ENCODE results near the gene EPSTI1. TPM values are rescaled to one million over a fixed set of nuclear protein-coding genes. Genes with fewer than 3 reads are reported as not detected.

The EPSTI1 gene
- total RNA-seq, 1 experiment from 2014 or later: 11.4 TPM

DNA sequence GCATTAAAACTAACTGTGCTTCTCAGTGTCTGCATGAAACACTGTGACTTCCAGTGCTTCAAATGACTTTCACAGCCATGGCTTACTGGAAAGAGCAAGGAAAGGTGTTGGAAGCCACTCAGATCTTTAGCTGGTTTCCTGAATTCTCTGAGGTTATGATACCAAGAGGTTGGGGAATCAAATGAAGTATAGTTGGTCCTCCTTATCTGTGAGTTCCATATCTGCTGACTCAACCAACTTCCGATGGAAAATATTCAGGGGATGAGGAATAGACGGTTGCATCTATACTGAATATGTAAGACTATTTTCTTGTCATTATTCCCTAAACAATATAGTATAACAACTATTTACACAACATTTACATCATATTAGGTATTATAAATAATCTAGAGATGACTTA lies 32.4 kb downstream of the EPSTI1 start:
- Histone ChIP-seq H3K9me3 (ENCODE audit: low read length) (no peaks in the 10 kb centered on the region), H3K27me3 (ENCODE audit: low read length) (no peaks in the 10 kb centered on the region), H3K36me3 (ENCODE audit: insufficient read depth, low read length) (no peaks in the 10 kb centered on the region), H3K27ac (ENCODE audit: low read length) (no peak overlapping the region), H3K4me3 (ENCODE audit: low read length) (no peak overlapping the region), H3K9me2 (replicated peaks; ENCODE audit: insufficient read depth, low read length) (no peaks in the 10 kb centered on the region), H3K79me2 (ENCODE audit: low read length) (no peaks in the 10 kb centered on the region), H4K20me1 (ENCODE audit: insufficient read depth, low read depth, low read length) (no peaks in the 10 kb centered on the region), H3K4me1 (ENCODE audit: low read length) (no peaks in the 10 kb centered on the region), H3K9ac (ENCODE audit: low read length) (no peak overlapping the region), H2AFZ (ENCODE audit: low read length) (no peak overlapping the region), H3K4me2 (ENCODE audit: low read depth, low read length, poor library complexity, severe bottlenecking) (no peak overlapping the region)
- DNase-seq: no peak

DNA sequence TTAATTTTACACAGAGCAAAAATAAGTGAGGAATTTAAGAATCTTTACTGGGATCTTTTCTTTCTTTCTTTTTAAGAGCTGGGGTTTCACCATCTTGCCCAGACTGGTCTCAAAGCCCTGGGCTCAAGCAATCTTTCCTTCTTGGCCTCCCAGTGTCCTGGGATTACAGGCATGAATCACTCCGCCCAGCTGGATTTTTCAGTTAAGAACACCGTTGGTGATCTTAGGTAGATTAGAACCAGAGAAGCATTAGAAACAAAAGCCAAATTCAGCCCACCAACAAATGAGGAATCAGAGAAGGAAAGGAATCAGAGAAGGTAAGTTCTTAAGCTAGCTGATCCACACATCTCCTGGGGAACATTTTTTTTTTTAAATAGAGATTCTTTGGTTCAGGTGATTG lies 34.2 kb downstream of the EPSTI1 start:
- Histone ChIP-seq H3K4me2 (ENCODE audit: low read depth, low read length, poor library complexity, severe bottlenecking) (no peak overlapping the region), H3K9ac (ENCODE audit: low read length) (no peak overlapping the region), H3K27ac (ENCODE audit: low read length) (no peak overlapping the region), H3K4me1 (ENCODE audit: low read length) (no peaks in the 10 kb centered on the region), H3K4me3 (ENCODE audit: low read length) (no peak overlapping the region), H3K27me3 (ENCODE audit: low read length) (no peaks in the 10 kb centered on the region), H3K79me2 (ENCODE audit: low read length) (no peaks in the 10 kb centered on the region), H3K36me3 (ENCODE audit: insufficient read depth, low read length) (no peaks in the 10 kb centered on the region), H3K9me2 (replicated peaks; ENCODE audit: insufficient read depth, low read length) (no peaks in the 10 kb centered on the region), H4K20me1 (ENCODE audit: insufficient read depth, low read depth, low read length) (no peaks in the 10 kb centered on the region), H2AFZ (ENCODE audit: low read length) (no peak overlapping the region), H3K9me3 (ENCODE audit: low read length) (no peaks in the 10 kb centered on the region)
- DNase-seq: no peak

DNA sequence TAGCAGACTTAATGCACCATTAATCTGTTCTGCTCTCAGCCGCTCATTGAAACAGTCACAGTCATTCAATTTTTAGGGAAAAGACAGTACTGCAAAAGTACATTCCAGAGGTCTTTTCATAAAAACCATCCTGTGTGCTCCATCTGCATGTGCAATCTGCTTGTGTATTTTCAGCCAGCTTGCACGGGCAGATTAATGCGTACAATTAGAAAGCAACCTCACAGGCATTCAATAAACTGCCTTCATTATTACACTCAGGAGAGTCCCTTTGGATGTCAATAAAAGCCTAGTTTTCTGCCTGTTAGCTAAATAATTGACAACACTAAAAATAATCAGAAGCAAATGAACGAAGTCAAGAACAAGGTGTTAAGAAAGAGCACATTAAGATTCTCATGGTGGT lies 41.9 kb downstream of the EPSTI1 start:
- Histone ChIP-seq H3K4me3 (ENCODE audit: low read length) (no peak overlapping the region), H3K36me3 (ENCODE audit: insufficient read depth, low read length) (no peaks in the 10 kb centered on the region), H3K4me2 (ENCODE audit: low read depth, low read length, poor library complexity, severe bottlenecking) (no peak overlapping the region), H3K4me1 (ENCODE audit: low read length) (no peaks in the 10 kb centered on the region), H4K20me1 (ENCODE audit: insufficient read depth, low read depth, low read length) (no peaks in the 10 kb centered on the region), H3K9me3 (ENCODE audit: low read length) (no peaks in the 10 kb centered on the region), H3K27ac (ENCODE audit: low read length) (no peak overlapping the region), H3K9me2 (replicated peaks; ENCODE audit: insufficient read depth, low read length) (no peaks in the 10 kb centered on the region), H2AFZ (ENCODE audit: low read length) (no peak overlapping the region), H3K79me2 (ENCODE audit: low read length) (no peaks in the 10 kb centered on the region), H3K27me3 (ENCODE audit: low read length) (no peaks in the 10 kb centered on the region), H3K9ac (ENCODE audit: low read length) (no peak overlapping the region)
- DNase-seq: no peak

DNA sequence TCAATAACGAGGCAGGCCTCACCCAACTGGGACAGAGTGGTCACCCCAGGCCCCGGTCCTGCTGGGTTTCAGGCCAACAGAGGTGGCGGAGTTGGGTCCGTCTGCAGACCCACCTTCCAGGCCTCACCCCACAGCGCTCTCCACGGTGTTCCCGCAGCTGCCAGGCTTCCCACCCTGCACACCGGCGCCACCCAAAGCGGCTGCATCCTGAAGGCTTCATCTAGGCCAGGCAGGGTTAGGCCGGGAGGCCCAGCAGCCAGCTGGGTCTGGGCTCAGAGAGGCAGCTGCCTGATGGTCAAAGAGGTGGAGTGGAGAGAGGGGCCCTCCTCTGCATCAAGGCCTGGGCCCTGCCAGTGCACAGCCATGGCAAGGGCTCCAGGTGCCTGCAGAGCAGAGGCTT lies 44.1 kb downstream of the EPSTI1 start:
- no peaks in the 10 kb centered on the region for H3K4me1 ChIP-seq (ENCODE audit: low read length)

DNA sequence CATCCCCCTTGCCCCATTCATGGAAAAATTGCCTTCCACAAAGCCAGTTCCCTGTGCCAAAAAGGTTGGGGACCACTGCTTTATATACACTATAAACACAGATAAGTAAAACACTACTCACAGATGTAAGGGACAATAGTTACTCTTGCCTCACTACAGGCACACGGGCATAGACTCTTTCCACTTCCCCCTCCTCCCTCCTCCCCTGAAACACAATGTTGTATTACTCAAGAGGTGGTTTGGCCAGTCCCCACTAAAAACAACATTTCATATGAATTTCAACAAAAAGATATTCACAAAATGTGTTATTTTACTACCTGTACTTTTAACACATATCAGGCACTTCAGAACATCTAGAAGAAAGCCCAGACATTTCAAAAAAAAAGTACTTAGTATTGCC lies 45.1 kb downstream of the EPSTI1 start:
- Histone ChIP-seq H3K27me3 (ENCODE audit: low read length) (no peaks in the 10 kb centered on the region), H3K9me2 (replicated peaks; ENCODE audit: insufficient read depth, low read length) (no peaks in the 10 kb centered on the region), H3K9ac (ENCODE audit: low read length) (no peak overlapping the region), H3K79me2 (ENCODE audit: low read length) (no peaks in the 10 kb centered on the region), H3K27ac (ENCODE audit: low read length) (no peak overlapping the region), H4K20me1 (ENCODE audit: insufficient read depth, low read depth, low read length) (no peaks in the 10 kb centered on the region), H3K4me3 (ENCODE audit: low read length) (no peak overlapping the region), H2AFZ (ENCODE audit: low read length) (no peak overlapping the region), H3K4me1 (ENCODE audit: low read length) (no peaks in the 10 kb centered on the region), H3K36me3 (ENCODE audit: insufficient read depth, low read length) (no peaks in the 10 kb centered on the region; the same call in 1 of the 2 replicates), H3K4me2 (ENCODE audit: low read depth, low read length, poor library complexity, severe bottlenecking) (no peak overlapping the region), H3K9me3 (ENCODE audit: low read length) (no peaks in the 10 kb centered on the region)
- DNase-seq: no peak

More for the DNA sequence above, 44.1 kb downstream of the EPSTI1 start:
- Histone ChIP-seq H2AFZ (ENCODE audit: low read length) (no peak overlapping the region), H3K4me2 (ENCODE audit: low read depth, low read length, poor library complexity, severe bottlenecking) (no peak overlapping the region), H3K9me3 (ENCODE audit: low read length) (no peaks in the 10 kb centered on the region), H3K27ac (ENCODE audit: low read length) (no peak overlapping the region), H3K4me3 (ENCODE audit: low read length) (no peak overlapping the region), H3K27me3 (ENCODE audit: low read length) (no peaks in the 10 kb centered on the region), H3K36me3 (ENCODE audit: insufficient read depth, low read length) (no peaks in the 10 kb centered on the region; the same call in 1 of the 2 replicates), H3K79me2 (ENCODE audit: low read length) (no peaks in the 10 kb centered on the region), H4K20me1 (ENCODE audit: insufficient read depth, low read depth, low read length) (no peaks in the 10 kb centered on the region), H3K9ac (ENCODE audit: low read length) (no peak overlapping the region), H3K9me2 (replicated peaks; ENCODE audit: insufficient read depth, low read length) (no peaks in the 10 kb centered on the region)
- no peak for DNase-seq

DNA sequence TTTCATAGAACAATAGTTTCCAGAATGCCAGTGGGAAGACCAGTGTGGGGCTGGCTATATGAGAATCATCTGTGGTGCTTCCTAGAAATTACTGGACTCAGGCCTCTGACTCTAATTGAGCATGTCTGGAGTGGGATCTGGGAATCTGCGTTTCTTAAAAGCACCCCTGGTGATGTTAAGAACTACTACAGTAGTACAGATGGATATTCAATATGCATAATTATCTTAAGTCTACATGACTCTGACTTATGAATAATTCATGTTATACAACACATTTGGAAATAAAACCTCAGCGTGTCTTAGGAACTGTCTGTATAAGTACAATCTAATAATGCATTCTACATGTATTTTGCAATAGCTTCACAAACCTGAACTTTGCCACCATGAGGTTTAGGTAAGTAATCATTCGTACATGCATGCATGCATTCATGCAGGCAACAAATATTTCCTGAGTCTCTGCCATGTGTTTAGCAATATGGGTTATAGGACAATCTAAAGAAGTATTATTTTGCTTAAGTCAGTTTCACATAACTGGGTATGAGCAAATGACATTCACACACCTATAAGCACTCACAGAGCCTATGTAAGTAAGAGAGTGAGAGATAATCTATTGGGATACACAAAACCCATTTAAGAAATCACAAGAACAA lies 62.0 kb downstream of the EPSTI1 start:
- H3K27me3 ChIP-seq (ENCODE audit: low read length): no peaks in the 10 kb centered on the region
- no peaks in the 10 kb centered on the region for H3K79me2 ChIP-seq (ENCODE audit: low read length)

DNA sequence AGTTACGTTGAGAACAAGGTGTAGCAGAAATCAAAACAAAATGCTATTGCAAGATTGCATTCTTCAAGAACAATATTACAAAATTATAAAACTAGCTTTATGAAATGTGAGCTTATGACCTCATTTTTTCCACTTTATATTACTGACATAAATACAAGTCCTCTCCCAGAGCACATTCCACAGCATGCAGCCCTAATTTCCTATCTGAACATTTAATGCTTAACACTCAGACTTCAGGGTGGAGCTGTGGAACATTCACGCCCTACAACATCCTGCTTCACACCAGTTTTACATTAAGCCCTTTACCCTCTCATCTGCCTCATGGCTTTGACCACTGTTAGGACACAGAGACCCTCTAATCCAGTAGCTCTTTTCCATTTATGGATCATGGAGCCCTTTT lies 65.5 kb downstream of the EPSTI1 start:
- no peak overlapping the region for H3K4me3 ChIP-seq (ENCODE audit: low read length)
- no peaks in the 10 kb centered on the region for H4K20me1 ChIP-seq (ENCODE audit: insufficient read depth, low read depth, low read length)
- no peak overlapping the region for H3K9ac ChIP-seq (ENCODE audit: low read length)
- H3K4me1 ChIP-seq (ENCODE audit: low read length): no peaks in the 10 kb centered on the region
- H3K27me3 ChIP-seq (ENCODE audit: low read length): no peaks in the 10 kb centered on the region
- H3K36me3 ChIP-seq (ENCODE audit: insufficient read depth, low read length): no peaks in the 10 kb centered on the region
- H3K9me3 ChIP-seq (ENCODE audit: low read length): no peaks in the 10 kb centered on the region
- no peak overlapping the region for H3K4me2 ChIP-seq (ENCODE audit: low read depth, low read length, poor library complexity, severe bottlenecking)
- no peaks in the 10 kb centered on the region for H3K79me2 ChIP-seq (ENCODE audit: low read length)
- DNase-seq: no peak
- H2AFZ ChIP-seq (ENCODE audit: low read length): no peak overlapping the region
- H3K9me2 ChIP-seq (replicated peaks; ENCODE audit: insufficient read depth, low read length): no peaks in the 10 kb centered on the region
- no peak overlapping the region for H3K27ac ChIP-seq (ENCODE audit: low read length)

More for the DNA sequence above, 62.0 kb downstream of the EPSTI1 start:
- H3K4me2 ChIP-seq (ENCODE audit: low read depth, low read length, poor library complexity, severe bottlenecking): no peak overlapping the region
- H3K9ac ChIP-seq (ENCODE audit: low read length): no peak overlapping the region
- no peaks in the 10 kb centered on the region for H3K9me2 ChIP-seq (replicated peaks; ENCODE audit: insufficient read depth, low read length)
- no peaks in the 10 kb centered on the region for H3K36me3 ChIP-seq (ENCODE audit: insufficient read depth, low read length)
- no peaks in the 10 kb centered on the region for H3K4me1 ChIP-seq (ENCODE audit: low read length)
- H3K27ac ChIP-seq (ENCODE audit: low read length): no peak overlapping the region
- H4K20me1 ChIP-seq (ENCODE audit: insufficient read depth, low read depth, low read length): no peaks in the 10 kb centered on the region
- no peak overlapping the region for H3K4me3 ChIP-seq (ENCODE audit: low read length)
- no peaks in the 10 kb centered on the region for H3K9me3 ChIP-seq (ENCODE audit: low read length)
- DNase-seq: no peak
- H2AFZ ChIP-seq (ENCODE audit: low read length): no peak overlapping the region

DNA sequence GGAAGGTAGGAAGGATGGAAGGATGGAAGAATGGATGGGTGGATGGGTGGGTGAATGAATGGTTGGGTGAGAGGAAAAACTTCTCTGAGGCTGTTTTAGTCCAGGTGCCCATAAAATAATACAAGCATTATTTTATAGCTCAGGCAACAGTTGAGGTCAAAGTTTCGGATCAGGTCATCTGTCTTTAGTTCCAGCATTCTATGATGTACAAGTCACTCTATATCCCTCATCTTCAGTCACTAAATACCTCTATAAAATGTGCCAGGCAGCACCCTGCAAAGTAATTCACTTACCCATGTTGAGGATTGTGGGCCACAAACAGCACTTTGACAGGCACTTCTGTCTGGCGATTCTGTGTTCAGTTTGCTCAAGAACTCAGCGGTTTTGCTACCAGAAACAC lies 66.0 kb downstream of the EPSTI1 start:
- H3K27ac ChIP-seq (ENCODE audit: low read length): no peak overlapping the region
- H3K4me3 ChIP-seq (ENCODE audit: low read length): no peak overlapping the region
- no peaks in the 10 kb centered on the region for H3K9me2 ChIP-seq (replicated peaks; ENCODE audit: insufficient read depth, low read length)
- no peaks in the 10 kb centered on the region for H3K9me3 ChIP-seq (ENCODE audit: low read length)
- H3K27me3 ChIP-seq (ENCODE audit: low read length): no peaks in the 10 kb centered on the region
- no peaks in the 10 kb centered on the region for H3K79me2 ChIP-seq (ENCODE audit: low read length)
- no peaks in the 10 kb centered on the region for H4K20me1 ChIP-seq (ENCODE audit: insufficient read depth, low read depth, low read length)
- H3K4me1 ChIP-seq (ENCODE audit: low read length): no peaks in the 10 kb centered on the region
- no peak overlapping the region for H3K9ac ChIP-seq (ENCODE audit: low read length)
- DNase-seq: no peak
- no peaks in the 10 kb centered on the region for H3K36me3 ChIP-seq (ENCODE audit: insufficient read depth, low read length)
- H2AFZ ChIP-seq (ENCODE audit: low read length): no peak overlapping the region
- no peak overlapping the region for H3K4me2 ChIP-seq (ENCODE audit: low read depth, low read length, poor library complexity, severe bottlenecking)
